ENCODE measurements around the gene CACNB4.

GRCh38 chr2:152093464-152093863 lies 5.4 kb downstream of the CACNB4 start:
- no peak for TF ChIP-seq EP300 (IDR thresholded peaks at IDR 0.05)
- no peak for TF ChIP-seq CTCF (IDR thresholded peaks at IDR 0.05)
- no peak for TF ChIP-seq NFE2L2 (conservative IDR thresholded peaks at IDR 0.05; ENCODE audit: low read length)
- no peak for TF ChIP-seq BHLHE40 (IDR thresholded peaks at IDR 0.05; ENCODE audit: low read depth, low read length)
